A549 (cell line): ENCODE measurements around the gene MADCAM1.

ENCODE experiments used
- CEBPB ChIP-seq, 2 experiments: fragments of >200 bp in 1 of 2; sonication (Bioruptor Twin) in 1 of 2; formaldehyde crosslinking in 1 of 2; IDR thresholded peaks; 2 replicates each; pipeline ENCODE4 v1.6.1; 2012 to 2016
- EP300 ChIP-seq, 2 experiments: fragments of >200 bp; sonication (Bioruptor Twin); formaldehyde crosslinking; IDR thresholded peaks; 2 replicates in 1 of 2; 3 replicates in 1 of 2; pipeline ENCODE4 v1.6.1; 2016 to 2017
- GATA3 ChIP-seq: IDR thresholded peaks from 2 replicates; pipeline ENCODE4 v1.6.1; 2012; ENCODE audit warnings: borderline replicate concordance
- JUN ChIP-seq, 2 experiments: fragments of >200 bp; sonication (Bioruptor Twin); formaldehyde crosslinking; IDR thresholded peaks; 2 replicates in 1 of 2; 3 replicates in 1 of 2; pipeline ENCODE4 v1.6.1; 2016 to 2017
- JUNB ChIP-seq: fragments of >200 bp; sonication (Bioruptor Twin); formaldehyde crosslinking; IDR thresholded peaks from 2 replicates; pipeline ENCODE4 v1.6.1; 2016
- MAFK ChIP-seq: fragments of 450-650 bp; IDR thresholded peaks from 2 replicates; pipeline ENCODE4 v1.6.1; 2014; ENCODE audit not compliant: partially characterized antibody
- MYC ChIP-seq: IDR thresholded peaks from 2 replicates; pipeline ENCODE4 v1.6.1; 2012; ENCODE audit warnings: mild to moderate bottlenecking, inconsistent platforms, low read length, improper control_type of control experiment, borderline replicate concordance
- PHF8 ChIP-seq: fragments of 200-600 bp; sonication (generic); IDR thresholded peaks from 2 replicates; pipeline ENCODE4 v1.6.1; 2016; ENCODE audit warnings: low read depth, mild to moderate bottlenecking, antibody characterized with exemption, moderate library complexity, borderline replicate concordance
- POLR2A ChIP-seq: IDR thresholded peaks from 2 replicates; pipeline ENCODE4 v1.6.1; 2012; ENCODE audit warnings: mild to moderate bottlenecking, low read length
- POLR2AphosphoS2 ChIP-seq: conservative IDR thresholded peaks from 2 replicates; pipeline ENCODE4 v1.6.1; 2012; ENCODE audit warnings: low read length, improper control_type of control experiment, inconsistent platforms
- RFX5 ChIP-seq: fragments of 450-650 bp; IDR thresholded peaks from 2 replicates; pipeline ENCODE4 v1.7.1; 2014; ENCODE audit warnings: antibody characterized with exemption, mild to moderate bottlenecking, moderate library complexity
- ZC3H11A ChIP-seq: fragments of 450-650 bp; IDR thresholded peaks from 2 replicates; pipeline ENCODE4 v1.6.1; 2014; ENCODE audit warnings: antibody characterized with exemption, mild to moderate bottlenecking
- TF ChIP-seq, protein P1 (sequence below): fragments of >200 bp; sonication (Bioruptor Twin); formaldehyde crosslinking; IDR thresholded peaks from 3 replicates; pipeline ENCODE4 v1.5.1; 2016
- TF ChIP-seq, protein P2 (sequence below): IDR thresholded peaks from 2 replicates; pipeline ENCODE4 v1.6.1; 2012

DNA sequence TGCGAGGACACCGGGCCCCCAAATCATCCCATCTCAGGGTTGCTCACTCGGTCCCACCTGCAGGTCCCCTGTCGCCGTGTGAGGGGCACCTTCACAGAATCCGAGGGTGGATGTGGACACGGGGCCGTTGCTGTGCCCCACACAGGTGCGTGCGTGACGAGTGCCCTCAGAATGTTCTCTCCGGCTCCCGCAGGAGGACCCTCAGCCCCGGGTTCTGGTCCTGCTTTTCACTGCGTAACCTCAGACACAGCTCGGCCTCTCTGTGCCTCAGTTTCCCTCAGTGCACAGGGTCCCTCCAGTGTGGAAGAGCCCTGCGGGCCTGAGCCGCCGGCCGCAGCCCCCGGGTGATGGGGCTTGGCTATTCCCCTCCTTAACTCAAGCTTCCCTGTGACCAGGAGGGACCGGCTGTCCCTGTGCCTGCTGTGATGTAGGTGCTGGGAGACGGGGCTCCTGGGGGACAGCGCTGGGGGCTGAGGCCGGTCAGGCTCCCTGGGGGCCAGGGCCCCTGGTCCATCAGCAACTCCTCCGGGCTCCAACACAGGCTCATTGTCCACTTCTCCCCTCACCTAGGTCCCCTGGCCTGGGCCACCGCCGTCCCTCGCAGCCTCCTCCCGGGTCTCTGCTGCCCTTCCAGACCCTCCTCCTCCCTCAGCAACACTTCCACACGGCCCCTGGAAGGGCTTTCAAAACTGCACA is 40.3 kb upstream of the MADCAM1 start:
- TF ChIP-seq, protein P1, sequence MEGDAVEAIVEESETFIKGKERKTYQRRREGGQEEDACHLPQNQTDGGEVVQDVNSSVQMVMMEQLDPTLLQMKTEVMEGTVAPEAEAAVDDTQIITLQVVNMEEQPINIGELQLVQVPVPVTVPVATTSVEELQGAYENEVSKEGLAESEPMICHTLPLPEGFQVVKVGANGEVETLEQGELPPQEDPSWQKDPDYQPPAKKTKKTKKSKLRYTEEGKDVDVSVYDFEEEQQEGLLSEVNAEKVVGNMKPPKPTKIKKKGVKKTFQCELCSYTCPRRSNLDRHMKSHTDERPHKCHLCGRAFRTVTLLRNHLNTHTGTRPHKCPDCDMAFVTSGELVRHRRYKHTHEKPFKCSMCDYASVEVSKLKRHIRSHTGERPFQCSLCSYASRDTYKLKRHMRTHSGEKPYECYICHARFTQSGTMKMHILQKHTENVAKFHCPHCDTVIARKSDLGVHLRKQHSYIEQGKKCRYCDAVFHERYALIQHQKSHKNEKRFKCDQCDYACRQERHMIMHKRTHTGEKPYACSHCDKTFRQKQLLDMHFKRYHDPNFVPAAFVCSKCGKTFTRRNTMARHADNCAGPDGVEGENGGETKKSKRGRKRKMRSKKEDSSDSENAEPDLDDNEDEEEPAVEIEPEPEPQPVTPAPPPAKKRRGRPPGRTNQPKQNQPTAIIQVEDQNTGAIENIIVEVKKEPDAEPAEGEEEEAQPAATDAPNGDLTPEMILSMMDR, result no peak
- TF ChIP-seq MAFK, result no peak
- no peak for TF ChIP-seq JUN (IDR thresholded peaks at IDR 0.05)
- TF ChIP-seq EP300 (IDR thresholded peaks at IDR 0.05), result no peak
- TF ChIP-seq ZC3H11A, result no peak
- TF ChIP-seq POLR2A, result no peak
- no peak for TF ChIP-seq GATA3
- TF ChIP-seq RFX5, result no peak
- TF ChIP-seq CEBPB (IDR thresholded peaks at IDR 0.05), result no peak
- no peak for TF ChIP-seq POLR2AphosphoS2
- TF ChIP-seq, protein P2, sequence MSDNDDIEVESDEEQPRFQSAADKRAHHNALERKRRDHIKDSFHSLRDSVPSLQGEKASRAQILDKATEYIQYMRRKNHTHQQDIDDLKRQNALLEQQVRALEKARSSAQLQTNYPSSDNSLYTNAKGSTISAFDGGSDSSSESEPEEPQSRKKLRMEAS, result no peak
- no peak for TF ChIP-seq PHF8
- TF ChIP-seq JUNB, result no peak
- no peak for TF ChIP-seq MYC
